GM23248 (cell line): ENCODE data around the gene OAF.

Experiments
- EZH2 ChIP-seq: fragments of 200-600 bp; sonication (generic); IDR thresholded peaks from 2 replicates; pipeline ENCODE4 v1.6.1; 2018; ENCODE audit warnings: antibody characterized with exemption, mild to moderate bottlenecking; ENCODE audit not compliant: insufficient read depth, poor library complexity, severe bottlenecking
- EZH2phosphoT487 ChIP-seq: fragments of 200-600 bp; sonication (generic); IDR thresholded peaks from 2 replicates; pipeline ENCODE4 v1.6.1; 2018; ENCODE audit warnings: antibody characterized with exemption, moderate library complexity, mild to moderate bottlenecking, low read depth; ENCODE audit not compliant: insufficient read depth

- TF ChIP-seq EZH2: no peak
- no peak for TF ChIP-seq EZH2phosphoT487
Measured at GRCh38 chr11:120182372-120182771, 28.5 kb upstream of the OAF start.
